Measurements from ENCODE around the gene PACSIN3.

Gene PACSIN3

DNA sequence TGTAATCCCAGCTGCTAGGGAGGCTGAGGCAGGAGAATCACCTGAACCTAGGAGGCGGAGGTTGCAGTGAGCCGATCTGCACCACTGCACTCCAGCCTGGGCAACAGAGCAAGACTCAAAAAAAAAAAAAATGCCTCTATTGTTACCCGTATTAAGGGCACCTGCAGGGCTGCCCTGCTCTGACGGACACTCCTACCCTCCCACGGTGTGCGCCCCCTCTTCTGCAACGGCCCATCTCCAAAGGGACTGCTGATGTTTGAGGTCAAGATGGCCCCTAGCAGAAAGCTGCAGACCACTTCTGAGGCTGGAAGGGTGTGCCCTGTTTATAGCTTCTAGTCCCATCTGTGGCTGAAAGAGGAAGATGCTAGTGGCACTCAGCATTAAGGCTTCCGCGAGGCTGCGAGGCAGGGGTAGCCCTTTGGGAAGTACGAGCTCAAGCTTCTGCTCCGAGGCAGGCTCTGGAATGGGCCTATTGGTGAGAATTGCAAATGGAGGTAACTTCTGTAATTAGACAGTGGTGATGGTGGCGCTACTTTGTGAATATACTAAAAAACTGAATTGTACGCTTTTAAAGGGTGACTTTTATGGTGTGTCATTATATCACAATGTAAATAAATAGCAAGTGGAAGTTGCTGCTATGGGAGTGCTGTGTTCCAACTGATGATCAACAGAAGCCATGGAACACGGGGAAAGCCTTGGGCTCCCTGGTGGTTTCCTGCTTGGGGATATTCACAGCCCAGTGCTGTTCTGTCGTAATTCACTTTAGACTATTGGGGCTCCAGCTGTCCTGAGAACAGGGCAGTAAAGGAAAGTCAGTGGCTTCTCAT is 33.9 kb downstream of the PACSIN3 start:
- no peak for DNase-seq

DNA sequence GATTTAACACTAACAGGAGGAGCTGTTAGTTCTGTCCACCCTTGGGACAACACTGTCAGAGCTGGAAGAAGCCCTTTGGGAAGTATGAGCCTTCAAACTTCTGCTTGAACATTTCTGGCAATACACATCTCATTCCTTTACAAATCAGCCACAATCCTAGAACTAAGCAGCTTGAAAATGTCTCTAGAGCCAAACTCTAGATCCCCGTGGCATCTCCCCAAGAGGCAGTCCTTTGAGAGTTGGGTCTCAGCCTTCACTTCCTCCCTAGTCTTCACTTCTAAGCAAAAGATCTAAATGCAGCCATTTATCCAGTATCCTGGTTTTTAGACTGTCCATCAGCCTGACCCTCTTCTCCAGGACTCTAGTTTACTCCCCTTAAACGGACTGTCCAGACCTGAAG is 36.5 kb downstream of the PACSIN3 start:
- DNase-seq, result no peak

DNA sequence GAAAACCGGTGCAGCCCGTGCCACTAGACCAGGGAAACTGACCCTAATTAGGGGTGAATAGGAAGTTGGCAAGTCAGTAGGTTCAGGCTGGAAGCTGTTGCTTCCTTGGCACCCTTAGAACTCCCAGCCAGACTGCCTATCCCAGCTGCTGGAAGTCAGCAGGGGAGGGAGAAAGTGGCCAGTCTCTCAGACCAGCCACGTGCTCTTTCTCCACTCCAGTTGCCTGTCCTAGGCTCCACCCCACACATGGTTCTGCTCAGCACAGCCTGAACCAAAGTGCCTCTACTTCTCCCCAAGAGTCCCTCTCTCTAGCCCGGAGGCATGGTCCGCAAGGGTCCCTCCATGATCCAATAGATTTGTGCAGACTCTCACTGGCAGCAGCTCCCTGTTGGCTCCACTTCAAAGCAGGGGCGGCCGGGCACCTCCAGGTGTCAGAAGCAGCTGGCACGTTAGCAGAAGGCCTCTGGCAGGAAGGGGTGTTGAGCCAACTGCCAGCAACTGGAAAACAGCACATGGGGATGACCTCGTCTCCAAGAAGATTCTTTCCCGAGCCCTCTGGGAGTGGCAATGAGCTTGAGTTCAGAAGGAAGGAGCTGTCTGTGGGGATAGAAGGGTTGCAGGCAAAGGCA is 37.2 kb downstream of the PACSIN3 start:
- peak; percentile 20 for DNase-seq

DNA sequence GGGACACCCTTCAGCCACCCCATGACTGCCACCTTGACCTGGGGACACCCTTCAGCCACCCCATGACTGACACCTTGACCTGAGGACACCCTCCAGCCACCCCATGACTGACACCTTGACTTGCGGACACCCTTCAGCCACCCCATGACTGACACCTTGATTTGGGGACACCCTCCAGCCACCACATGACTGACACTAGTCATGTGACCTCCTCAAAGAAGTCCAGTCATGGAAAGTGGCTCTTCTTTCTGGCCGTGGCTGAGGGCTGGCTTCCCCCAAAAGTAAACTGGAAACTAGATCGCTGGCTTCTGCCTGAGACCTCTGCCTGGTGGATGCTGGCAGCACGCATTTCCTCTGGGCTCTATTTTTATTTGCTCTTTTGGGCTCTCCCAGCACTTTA is 38.0 kb downstream of the PACSIN3 start:
- DNase-seq, result no peak

DNA sequence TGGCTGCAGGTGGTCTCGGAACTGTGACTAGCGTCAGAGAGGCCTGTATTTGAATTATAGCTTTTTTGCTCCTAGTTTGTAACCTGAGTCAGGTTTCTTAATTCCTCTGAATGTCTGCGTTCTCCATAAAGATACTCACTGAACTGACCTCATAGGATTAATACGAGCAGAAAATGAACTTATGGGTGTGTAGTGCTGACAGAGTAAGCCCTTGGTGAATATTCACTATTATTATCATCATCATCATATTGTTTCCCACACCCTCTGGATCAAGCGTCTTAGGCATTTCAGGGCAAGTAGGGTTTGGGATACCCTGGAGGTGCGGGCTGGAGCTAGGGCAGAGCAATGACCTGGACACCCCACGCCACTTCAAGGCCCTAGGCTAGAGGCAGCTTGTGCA is 38.6 kb downstream of the PACSIN3 start:
- no peak for DNase-seq

DNA sequence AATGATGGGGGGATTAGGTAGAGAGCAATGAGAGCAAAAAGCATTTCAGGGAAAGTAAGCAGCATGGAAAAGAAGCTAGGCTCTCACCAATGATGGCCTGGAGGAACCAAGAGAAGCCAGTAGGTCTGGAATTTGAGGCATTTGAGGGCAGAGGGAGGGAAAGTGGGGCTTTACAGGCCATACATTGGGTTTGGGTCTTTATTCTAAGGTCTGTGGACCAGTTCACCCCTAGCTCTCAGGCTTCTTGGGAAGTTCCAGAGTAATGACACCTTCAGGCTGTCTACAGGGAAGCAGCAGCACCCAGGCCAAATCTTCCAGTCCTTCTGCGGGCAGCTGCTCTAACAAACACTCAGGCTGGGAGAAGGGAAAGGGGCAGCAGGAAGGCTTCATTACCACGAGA is 39.0 kb downstream of the PACSIN3 start:
- no peak for DNase-seq

DNA sequence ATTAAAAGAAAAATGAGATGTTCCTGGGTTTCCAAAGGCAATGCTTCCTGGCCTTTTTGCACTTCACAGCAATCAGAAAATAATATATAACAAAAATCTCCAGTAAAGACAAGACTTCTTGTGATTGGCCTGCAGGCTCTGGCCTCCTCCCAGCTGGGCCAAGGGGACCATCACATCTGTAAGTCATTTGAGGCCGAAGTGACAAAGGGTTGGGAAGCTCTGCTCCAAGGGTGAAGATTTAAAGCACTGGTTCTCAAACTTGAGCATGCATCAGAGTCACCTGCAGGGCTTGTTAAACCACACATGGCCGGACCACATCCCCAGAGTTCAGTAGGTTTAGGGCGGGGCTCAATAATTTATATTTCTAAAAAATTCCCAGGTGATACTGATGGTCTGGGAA is 41.7 kb downstream of the PACSIN3 start:
- no peak for DNase-seq

DNA sequence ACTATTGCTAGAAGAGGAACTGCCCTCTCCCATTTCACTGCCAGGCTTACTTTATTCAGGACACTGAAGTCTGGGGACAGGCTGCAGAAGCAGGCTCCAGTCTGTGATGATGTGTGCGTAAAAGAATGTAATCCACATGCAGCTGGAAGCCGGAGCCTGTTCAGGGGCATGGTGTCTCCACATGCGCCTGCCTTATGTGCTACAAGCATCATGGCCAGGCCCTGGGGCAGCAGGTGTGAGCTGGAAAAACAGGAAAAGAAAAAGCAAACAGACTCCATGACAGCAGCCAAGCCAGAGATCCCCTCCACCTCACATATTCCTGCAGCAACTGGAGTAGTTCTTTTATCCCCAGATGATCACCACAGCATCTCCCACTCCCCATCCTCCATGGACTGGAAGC is 42.9 kb downstream of the PACSIN3 start:
- DNase-seq, result peak; percentile 46

DNA sequence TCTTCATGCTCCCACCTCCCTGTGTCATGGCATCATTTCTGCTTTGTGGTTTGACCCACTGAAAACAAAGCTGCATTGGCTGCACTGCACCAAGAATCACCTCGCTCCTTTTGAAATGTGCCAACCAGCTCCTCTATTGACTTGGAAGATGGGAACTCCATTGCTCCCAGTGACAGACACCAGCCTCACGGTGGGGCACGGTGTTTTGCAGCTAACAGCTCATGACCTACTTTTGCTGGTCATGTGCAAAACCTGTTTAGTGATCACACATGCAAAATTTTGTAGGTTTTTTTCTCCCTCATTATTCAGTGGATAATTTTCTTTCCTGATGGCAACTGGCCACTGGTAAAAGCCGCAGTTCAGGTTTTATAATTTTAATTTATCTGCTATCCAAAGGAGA is 46.4 kb downstream of the PACSIN3 start:
- no peak for DNase-seq

DNA sequence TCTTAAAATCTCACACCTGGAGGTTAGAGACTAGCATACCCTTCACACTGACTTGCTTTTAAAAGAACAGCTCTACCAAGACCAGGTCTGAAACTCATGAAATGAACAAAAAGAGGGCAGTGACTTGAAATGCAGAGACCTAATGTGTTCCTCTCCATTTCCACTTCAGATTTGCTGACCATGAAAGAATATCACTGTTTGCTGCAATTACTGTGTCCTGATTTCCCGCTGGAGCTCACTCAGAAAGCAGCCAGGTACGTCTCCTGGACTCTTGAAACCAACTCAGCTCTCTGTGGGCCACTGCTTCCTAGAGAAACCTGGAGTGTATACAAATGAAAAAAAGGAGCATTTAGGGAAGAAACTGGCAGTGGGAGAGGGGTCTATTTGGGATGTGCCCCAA is 48.8 kb downstream of the PACSIN3 start:
- no peak for DNase-seq

DNA sequence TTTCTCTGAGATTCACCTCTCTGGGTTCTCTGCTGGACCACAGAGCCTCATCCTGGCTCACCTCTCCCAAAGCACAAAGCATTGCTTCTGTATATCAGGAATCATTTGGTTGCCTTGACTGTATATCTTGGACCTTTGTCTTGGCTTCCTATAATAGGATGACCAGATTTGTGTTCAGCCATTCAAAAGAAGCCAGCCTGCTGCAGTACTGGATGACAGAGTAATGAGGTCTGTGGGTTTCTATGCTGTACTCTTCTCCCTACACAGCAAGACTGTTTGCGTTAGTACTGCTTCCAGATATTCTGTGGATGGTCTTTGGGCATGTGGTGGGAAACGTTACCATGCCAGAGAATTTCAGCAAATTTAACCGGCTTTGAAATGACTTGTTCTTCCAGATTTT is 49.3 kb downstream of the PACSIN3 start:
- DNase-seq, result no peak

DNA sequence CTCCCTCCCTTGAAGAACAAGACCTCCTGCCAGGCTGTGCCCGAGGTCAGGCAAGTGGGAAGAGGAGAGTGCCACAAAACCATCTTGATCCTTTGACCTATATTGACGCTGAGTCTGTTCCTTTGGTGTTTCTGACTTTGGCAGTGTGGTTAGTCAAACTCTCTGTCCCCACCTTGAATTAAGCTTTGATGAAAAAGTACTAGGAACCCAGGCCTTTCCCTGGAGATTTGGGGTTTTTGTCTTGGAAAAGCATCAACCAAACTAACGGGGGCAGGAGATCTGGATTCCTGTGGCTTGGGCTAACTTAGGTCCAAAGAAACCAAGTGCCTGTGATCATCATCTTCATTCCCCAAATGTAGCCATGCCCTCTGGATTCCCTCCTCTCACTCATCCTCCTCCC is 49.9 kb downstream of the PACSIN3 start:
- DNase-seq, result no peak

DNA sequence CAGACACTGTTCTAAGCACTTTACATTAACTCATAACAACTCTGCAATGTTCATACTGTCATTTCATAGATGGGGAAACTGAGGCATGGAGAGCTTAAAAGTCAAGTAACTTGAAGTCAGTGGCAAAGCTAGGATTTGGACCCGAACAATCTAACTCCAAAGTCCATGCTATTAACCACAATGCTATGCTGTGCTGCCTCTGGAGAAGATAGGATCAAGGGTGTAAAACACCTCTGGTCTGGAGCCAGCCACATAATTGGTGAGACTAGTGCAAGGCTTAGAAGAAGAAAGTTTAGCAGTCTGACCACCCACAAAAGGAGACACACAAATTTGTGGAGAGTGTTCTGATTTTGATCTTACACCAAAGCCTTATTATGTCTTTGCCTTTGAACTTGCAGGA is 53.3 kb downstream of the PACSIN3 start:
- no peak for DNase-seq

DNA sequence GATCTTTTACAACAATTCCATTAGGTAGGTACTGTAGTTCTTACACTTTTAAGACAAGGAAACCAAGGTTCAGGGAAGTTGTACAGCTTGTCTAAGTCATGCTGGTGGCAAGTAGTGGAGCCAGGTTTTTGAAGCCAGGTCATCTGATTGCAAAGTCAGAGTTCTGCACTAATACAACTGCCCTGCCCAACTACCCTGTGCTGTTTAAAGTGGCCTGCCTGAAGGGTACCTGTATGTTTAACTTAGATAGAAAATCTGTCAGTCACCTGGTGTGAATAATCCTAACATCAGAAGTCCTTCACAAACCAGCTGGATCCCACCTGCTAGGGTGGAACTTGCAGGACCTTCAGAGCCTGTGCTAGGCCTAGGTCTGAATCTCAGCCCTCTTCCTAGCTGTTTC is 53.7 kb downstream of the PACSIN3 start:
- DNase-seq, result no peak

DNA sequence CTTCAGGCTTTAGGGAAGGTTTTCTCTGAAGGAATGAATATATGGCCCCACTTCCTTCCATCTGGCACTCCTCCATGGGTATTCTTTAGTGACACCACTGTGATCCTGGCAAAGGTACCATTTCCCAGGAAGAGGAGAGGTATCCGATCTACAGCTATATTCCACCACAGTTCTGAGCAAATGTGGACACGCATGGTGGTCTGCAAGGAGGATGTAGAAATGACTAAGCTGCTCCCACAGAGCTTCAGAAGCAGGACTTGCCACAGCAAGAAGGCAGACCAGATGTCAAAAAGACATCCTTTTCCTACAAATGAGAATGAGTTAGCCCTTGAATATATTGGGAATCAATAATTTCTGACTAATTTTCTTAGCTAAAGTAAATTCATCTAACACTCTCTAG is 55.1 kb downstream of the PACSIN3 start:
- no peak for DNase-seq

DNA sequence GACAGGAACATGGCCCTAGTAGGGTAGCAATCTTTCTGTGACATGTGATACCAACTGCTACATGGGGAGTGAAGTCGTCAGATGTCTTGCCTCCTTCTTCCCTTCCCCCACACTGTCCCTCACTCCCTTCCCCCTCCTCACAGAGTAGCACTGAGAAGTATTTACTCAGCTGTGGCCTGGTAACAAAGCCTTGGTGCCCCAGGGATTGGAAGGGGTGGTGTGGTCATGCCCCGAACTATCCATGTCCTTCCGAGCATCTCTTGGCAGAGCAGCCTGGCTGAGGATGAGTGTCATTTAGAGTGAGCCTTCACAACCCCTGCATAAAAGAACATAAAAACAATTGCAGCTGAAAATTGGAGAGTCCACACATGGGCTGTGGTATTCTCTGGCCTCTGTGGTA is 55.7 kb downstream of the PACSIN3 start:
- DNase-seq, result no peak

Measured in NCI-H1694 treated with DMSO at 0.1 percent for 48 hours (cell line).